Stimulated activated CD4-positive, alpha-beta T cell treated with anti-CD3 and anti-CD28 coated beads, Interleukin-12 subunit alpha, Interleukin-12 subunit beta, amount 100 ng/mL, for 4 hours (primary cell): ENCODE measurements around the gene COLEC11.
"Not testable (repeated sequence)": the region's sequence is repeated elsewhere in the genome, so short reads cannot be mapped to it uniquely, and the experiment has no call there.

Experiments used
- DNase-seq: peaks from one replicate; pipeline ENCODE4 v3.0.0-alpha.2; 2020

The COLEC11 gene

GRCh38 chr2:3606370-3607201 lies 11.7 kb downstream of the COLEC11 start:
- DNase-seq = no peak

GRCh38 chr2:3608373-3609278 lies 13.7 kb downstream of the COLEC11 start:
- no peak for DNase-seq

DNA sequence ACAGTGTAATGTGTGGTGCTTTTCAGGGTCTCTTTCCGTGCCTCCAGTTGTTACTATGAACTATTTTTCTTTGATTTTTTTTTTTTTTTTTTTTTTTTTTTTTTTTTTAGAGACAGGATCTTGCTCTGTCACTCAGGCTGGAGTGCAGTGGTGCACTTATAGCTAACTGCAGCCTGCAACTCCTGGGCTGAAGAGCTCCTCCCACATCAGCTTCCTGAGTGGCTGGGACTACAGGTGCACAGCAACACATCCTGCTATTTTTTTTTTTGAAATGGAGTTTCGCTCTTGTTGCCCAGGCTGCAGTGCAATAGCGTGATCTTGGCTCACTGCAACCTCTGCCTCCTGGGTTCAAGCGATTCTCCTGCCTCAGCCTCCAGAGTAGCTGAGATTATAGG lies 14.4 kb downstream of the COLEC11 start:
- not testable (repeated sequence) for DNase-seq

GRCh38 chr2:3610415-3610814 lies 15.5 kb downstream of the COLEC11 start:
- DNase-seq = no peak

DNA sequence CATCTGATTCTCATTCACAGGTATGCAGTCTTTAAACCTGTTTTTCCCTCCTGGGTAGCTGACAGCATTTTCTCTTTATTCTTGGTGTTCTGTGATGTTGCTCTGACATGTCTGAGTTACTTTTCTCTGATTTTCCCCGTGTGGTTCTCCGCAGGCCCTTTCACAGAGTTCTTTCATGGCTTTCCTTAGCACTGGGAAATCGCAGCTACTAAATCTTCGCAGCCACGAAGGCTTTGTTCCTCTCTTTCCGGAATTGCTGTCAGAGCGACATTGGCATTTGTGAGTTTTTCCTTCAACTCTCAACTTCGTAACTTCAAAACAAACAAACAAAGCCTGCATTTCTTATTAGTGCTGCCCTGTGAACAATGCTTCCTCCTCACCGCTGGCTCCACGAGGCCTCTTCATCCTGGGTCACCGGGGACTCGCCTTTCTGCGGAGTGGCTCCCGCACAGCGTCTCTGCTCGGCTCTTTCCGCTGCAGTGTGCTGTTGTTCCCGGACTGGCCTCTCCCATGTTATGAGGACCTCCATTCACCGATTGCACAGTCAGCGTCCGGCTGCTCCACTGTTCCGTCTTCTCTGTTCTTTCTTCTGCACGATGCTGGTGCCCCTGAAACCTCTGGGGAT lies 16.1 kb downstream of the COLEC11 start:
- no peak for DNase-seq

GRCh38 chr2:3611589-3611988 lies 16.7 kb downstream of the COLEC11 start:
- DNase-seq = no peak

DNA sequence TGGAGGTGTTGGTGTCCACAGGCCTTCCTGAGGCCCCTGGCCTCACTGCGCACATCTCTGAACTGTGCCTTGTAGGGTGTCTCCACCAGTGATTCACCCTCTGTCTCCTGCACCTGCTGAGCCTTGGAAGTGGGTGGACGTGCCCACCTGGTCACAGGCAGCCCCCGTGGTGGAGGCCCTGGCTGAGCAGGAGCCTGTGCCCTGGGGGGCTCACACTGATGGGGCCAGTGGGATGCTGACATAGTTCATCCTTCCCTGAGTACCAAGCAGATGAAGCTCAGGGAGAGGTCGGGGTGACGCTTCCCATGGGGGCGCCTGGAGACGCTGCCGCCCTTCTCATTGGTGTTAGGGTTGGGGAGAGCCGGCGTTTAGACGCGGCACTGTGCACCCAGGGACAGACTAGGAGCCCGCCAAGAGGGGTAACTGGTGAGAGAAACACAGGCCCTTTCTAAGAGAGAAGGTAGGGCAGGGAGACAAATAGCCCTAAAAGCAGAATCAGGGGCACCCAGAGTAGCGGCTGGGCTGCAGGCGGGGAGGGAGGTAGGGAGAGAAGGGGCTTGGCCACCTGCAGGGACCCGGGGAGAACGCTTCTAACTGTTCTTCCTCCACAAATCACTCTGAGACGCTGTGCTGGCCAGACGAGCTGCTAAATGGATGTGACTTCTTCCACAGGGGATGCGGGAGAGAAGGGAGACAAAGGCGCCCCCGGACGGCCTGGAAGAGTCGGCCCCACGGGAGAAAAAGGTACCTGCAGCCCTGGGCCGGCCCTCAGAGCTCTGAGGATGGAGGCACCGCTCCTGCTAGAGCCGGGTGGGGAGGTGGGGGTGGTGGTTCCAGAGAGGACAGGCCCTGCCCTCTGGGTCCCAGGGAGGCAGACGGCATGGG lies 18.0 kb downstream of the COLEC11 start:
- no peak for DNase-seq

GRCh38 chr2:3613524-3613905 lies 18.6 kb downstream of the COLEC11 start:
- no peak for DNase-seq

GRCh38 chr2:3614743-3615142 lies 19.8 kb downstream of the COLEC11 start:
- not testable (repeated sequence) for DNase-seq

DNA sequence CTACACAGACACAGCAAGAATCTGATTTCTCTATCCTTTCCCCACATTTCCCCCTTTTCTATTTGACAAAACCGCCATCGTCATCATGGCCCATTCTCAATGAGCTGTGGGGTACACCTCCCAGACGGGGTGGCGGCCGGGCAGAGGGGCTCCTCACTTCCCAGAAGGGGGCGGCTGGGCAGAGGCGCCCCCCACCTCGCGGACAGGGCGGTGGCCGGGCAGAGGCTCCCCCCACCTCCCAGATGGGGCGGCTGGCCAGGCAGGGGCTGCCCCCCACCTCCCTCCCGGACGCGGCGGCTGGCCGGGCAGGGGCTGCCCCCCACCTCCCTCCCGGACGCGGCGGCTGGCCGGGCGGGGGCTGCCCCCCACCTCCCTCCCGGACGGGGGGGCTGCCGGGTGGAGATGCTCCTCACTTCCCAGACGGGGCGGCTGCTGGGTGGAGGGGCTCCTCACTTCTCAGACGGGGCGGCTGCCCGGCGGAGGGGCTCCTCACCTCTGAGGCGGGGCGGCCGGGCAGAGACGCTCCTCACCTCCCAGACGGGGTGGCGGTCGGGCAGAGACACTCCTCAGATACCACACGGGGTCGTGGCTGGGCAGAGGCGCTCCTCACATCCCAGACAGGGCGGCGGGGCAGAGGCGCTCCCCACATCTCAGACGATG lies 20.8 kb downstream of the COLEC11 start:
- not testable (repeated sequence) for DNase-seq

DNA sequence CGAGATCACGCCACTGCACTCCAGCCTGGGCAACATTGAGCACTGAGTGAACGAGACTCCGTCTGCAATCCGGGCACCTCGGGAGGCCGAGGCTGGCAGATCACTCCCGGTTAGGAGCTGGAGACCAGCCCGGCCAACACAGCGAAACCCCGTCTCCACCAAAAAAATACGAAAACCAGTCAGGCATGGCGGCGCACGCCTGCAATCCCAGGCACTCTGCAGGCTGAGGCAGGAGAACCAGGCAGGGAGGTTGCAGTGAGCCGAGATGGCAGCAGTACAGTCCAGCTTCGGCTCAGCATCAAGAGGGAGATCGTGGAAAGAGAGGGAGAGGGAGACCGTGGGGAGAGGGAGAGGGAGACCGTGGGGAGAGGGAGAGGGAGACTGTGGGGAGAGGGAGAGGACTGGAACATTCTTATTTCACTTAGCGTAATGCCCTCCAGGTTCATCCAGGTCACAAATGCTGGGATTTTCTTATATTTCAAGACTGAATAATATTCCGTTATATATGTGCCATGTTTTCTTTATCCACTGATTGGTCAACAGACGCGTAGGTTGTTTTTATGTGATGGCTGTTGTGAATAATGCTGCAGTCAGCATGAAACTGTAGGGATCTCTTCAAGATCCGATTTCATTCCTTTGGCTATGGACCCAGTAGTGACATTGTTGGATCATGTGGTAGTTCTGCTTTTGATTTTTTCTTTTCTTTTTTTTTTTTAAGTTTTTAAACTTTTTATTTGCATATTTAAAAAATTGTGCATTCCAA lies 21.7 kb downstream of the COLEC11 start:
- DNase-seq = not testable (repeated sequence)

DNA sequence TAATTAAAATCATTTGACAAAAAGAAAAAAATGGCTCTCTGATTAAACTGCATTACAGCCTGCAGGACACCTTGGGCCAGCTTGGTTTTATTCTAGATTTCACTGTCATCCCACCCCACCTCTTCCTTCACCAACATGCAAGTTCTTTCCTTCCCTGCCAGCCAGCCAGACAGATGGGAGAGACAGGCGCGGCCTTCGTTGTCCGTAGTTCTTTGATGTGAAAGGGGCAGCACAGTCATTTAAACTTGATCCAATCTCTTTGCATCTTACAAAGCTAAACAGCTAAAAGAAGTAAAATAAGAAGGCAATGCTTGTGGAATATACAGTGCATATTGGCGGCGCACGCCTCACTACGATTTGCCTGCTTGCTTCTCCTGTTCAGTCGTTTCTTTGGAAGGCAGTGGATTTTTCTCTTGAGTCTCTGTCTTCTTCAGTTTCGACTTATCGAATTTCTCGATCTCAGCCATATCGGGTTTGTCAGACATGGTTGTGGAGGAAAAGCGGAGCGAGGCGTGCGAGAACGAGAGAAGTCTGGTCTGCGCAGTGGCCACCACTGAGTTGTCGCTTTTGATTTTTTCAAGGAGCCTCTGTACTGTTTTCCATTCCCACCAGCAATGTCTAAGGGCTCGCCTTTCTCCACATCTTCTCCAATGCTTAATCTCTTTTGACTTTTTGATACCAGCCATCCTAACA lies 22.4 kb downstream of the COLEC11 start:
- no peak for DNase-seq

DNA sequence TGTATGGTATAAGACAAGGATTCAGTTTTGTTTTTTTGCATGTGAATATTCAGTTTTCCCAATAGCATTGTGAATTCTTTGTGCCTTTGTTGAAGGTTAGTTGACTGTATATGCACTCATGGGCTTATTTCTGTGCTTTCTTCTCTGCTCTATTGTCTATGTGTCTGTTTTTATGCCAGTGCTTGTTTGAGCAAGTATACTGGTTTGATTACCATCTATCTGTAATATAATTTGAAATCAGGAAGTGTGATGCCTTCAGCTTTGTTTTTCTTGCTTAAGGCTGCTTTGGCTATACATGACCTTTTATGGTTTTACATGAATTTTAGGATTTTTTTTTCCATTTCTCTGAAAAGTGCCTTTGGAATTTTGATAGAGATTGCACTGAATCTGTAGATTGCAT lies 23.5 kb downstream of the COLEC11 start:
- no peak for DNase-seq

GRCh38 chr2:3619033-3619432 lies 24.1 kb downstream of the COLEC11 start:
- DNase-seq = no peak

GRCh38 chr2:3619661-3620060 lies 24.7 kb downstream of the COLEC11 start:
- DNase-seq = not testable (repeated sequence)

- DNase-seq = no peak
These were observed 25.9 kb downstream of the COLEC11 start for GRCh38 chr2:3620834-3621233.

- DNase-seq = no peak
These were observed 28.1 kb downstream of the COLEC11 start for GRCh38 chr2:3622967-3623366.

- no peak for DNase-seq
These were observed 29.3 kb downstream of the COLEC11 start for GRCh38 chr2:3624059-3624794.

- no peak for DNase-seq
These were observed 30.3 kb downstream of the COLEC11 start for GRCh38 chr2:3625186-3625585.
